IgD-negative memory B cell (primary cell): ENCODE results near the gene RGPD6. TPM values are rescaled to one million over a fixed set of nuclear protein-coding genes. Genes with fewer than 3 reads are reported as not detected.

Experiments used
- polyA plus RNA-seq: library from polyadenylated mRNA; unstranded; fragments of 300-500 nt; fragmentation: Illumina TruSeq; gene quantifications from one replicate; pipeline ENCODE4 v1.2.3, GENCODE V29; 2021

The RGPD6 gene
- polyA plus RNA-seq, 1 donor from 2014 or later, result 3.5 TPM

Other genes with a start within 250 kb of the RGPD6 start
- 1.4 TPM for gene LIMS4, start 104.4 kb downstream of the RGPD6 start, polyA plus RNA-seq
- 0.94 TPM for gene BUB1, start 100.8 kb upstream of the RGPD6 start, polyA plus RNA-seq
- not detected for gene ACOXL, start 155.4 kb upstream of the RGPD6 start, polyA plus RNA-seq